GM06990 (cell line): Measurements from ENCODE around the gene CDCA5.

ENCODE experiments used
- DNase-seq: peaks from one replicate; pipeline ENCODE4 v3.0.0-alpha.2; 2011; ENCODE audit not compliant: insufficient read length; ENCODE audit errors: extremely low read depth
- H3K27me3 ChIP-seq: replicated peaks from 2 replicates; pipeline ENCODE4 v1.6.0; 2011; ENCODE audit warnings: low read length; ENCODE audit not compliant: control insufficient read depth, insufficient read depth
- H3K36me3 ChIP-seq: 2 replicates; pipeline ENCODE4 v1.5.1; 2011; ENCODE audit warnings: low read length; ENCODE audit not compliant: control insufficient read depth, insufficient read depth
- H3K4me3 ChIP-seq: replicated peaks from 2 replicates; pipeline ENCODE4 v1.5.1; 2011; ENCODE audit warnings: low read depth, mild to moderate bottlenecking, control low read depth, low read length
- CTCF ChIP-seq: IDR thresholded peaks from 2 replicates; pipeline ENCODE4 v1.5.1; 2011; ENCODE audit warnings: low read length, control low read depth, mild to moderate bottlenecking, inconsistent platforms; ENCODE audit not compliant: insufficient read depth, poor library complexity, severe bottlenecking

The CDCA5 gene

GRCh38 chr11:65111744-65112545 lies 28.1 kb upstream of the CDCA5 start, which contains the start of gene TM7SF2:
Gene TM7SF2 (plus strand): TSS chr11:65111872. CDS start chr11:65112016, 144 bp downstream.
- H3K36me3 ChIP-seq = peaks cover 12% of the 10 kb centered on the region
- no peak for TF ChIP-seq CTCF
- peak within 1 kb of the TSS; percentile 67 for H3K4me3 ChIP-seq
- H3K27me3 ChIP-seq = no peaks in the 10 kb centered on the region
- peak; percentile 95 for DNase-seq

- no peak for TF ChIP-seq CTCF
- DNase-seq = no peak
- Histone ChIP-seq H3K36me3 (peaks cover 12% of the 10 kb centered on the region), H3K27me3 (no peaks in the 10 kb centered on the region), H3K4me3 (no peak overlapping the region)
These were observed 27.4 kb upstream of the CDCA5 start for GRCh38 chr11:65111159-65111743.

- peak; percentile 77 for DNase-seq
- peaks cover 9% of the 10 kb centered on the region for H3K36me3 ChIP-seq
- no peak overlapping the region for H3K4me3 ChIP-seq
- peak; percentile 97 for TF ChIP-seq CTCF
- no peaks in the 10 kb centered on the region for H3K27me3 ChIP-seq
These were observed 26.6 kb upstream of the CDCA5 start for GRCh38 chr11:65110354-65110861.

- Histone ChIP-seq H3K4me3 (no peak overlapping the region), H3K27me3 (no peaks in the 10 kb centered on the region), H3K36me3 (peaks cover 6% of the 10 kb centered on the region)
- TF ChIP-seq CTCF = no peak
- DNase-seq = no peak
These were observed 25.7 kb upstream of the CDCA5 start for GRCh38 chr11:65109231-65110198.

GRCh38 chr11:65108469-65109123 lies 24.8 kb upstream of the CDCA5 start:
- no peak for TF ChIP-seq CTCF
- peaks cover 6% of the 10 kb centered on the region for H3K36me3 ChIP-seq
- no peak overlapping the region for H3K4me3 ChIP-seq
- DNase-seq = no peak
- H3K27me3 ChIP-seq = no peaks in the 10 kb centered on the region
